Measurements from ENCODE around the gene ATP5ME. TPM values are rescaled to one million over a fixed set of nuclear protein-coding genes. Genes with fewer than 3 reads are reported as not detected.

ATP5ME gene
- total RNA-seq, 1 donor from 2014 or later, result 255 TPM

DNA sequence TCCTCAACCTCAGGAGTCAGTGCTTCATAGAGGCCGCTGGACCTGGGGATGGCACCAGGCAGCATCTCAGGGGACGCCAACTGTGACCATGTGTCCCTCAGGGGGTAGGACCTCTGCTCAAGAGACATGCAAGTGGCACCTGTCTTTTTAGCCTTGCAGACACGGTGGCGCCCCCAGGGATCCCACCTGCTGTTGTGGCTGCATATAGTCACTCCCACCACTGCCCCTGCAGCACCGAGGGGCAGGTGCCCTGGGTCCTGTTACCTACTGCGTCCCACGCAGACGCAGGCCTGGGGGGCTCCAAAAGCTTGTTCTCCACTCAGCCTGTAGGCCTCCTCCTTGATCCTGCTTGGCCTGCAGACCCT, 2.8 kb upstream of the ATP5ME start:
- Histone ChIP-seq H4K20me1 (ENCODE audit: insufficient read depth, low read length) (peaks cover 6% of the 10 kb centered on the region), H3K79me2 (ENCODE audit: insufficient read depth, low read length) (peaks cover 31% of the 10 kb centered on the region), H3K4me3 (ENCODE audit: insufficient read depth, low read depth, low read length) (no peak overlapping the region), H3K27ac (ENCODE audit: low read depth, low read length) (no peak overlapping the region), H3K9ac (ENCODE audit: low read length) (no peak overlapping the region), H3K4me1 (ENCODE audit: insufficient read depth, low read length) (peaks cover 20% of the 10 kb centered on the region), H3K36me3 (ENCODE audit: insufficient read depth, low read length) (peaks cover 5% of the 10 kb centered on the region), H2AFZ (ENCODE audit: low read depth, low read length) (no peak overlapping the region), H3K4me2 (ENCODE audit: low read length) (no peak overlapping the region), H3K9me3 (ENCODE audit: insufficient read depth, low read depth, low read length) (no peaks in the 10 kb centered on the region), H3K27me3 (ENCODE audit: insufficient read depth, low read length) (no peaks in the 10 kb centered on the region)
- no peaks in the 10 kb centered on the region for H3K9me3 Mint-ChIP-seq (ENCODE audit: unreplicated experiment)
- TF ChIP-seq CTCF (IDR thresholded peaks at IDR 0.05; ENCODE audit: insufficient read depth, low read depth, low read length) (no peak), EZH2 (IDR thresholded peaks at IDR 0.05; ENCODE audit: insufficient read depth, low read length) (no peak)
- DNase-seq (ENCODE audit: low read depth), result no peak
- H3K27me3 Mint-ChIP-seq (ENCODE audit: low read depth, unreplicated experiment), result no peaks in the 10 kb centered on the region
- H3K36me3 Mint-ChIP-seq (ENCODE audit: low read depth, unreplicated experiment), result peaks cover 6% of the 10 kb centered on the region
- peak overlapping the region; percentile 40 for H3K4me3 Mint-ChIP-seq (ENCODE audit: unreplicated experiment)
- H3K27ac Mint-ChIP-seq (ENCODE audit: unreplicated experiment), result no peak overlapping the region
- no peak for FAIRE-seq
- peaks cover 12% of the 10 kb centered on the region for H3K4me1 Mint-ChIP-seq (ENCODE audit: low read depth, unreplicated experiment)

- FAIRE-seq (no peak), DNase-seq (ENCODE audit: low read depth) (no peak)
- Histone ChIP-seq H3K4me3 (ENCODE audit: insufficient read depth, low read depth, low read length) (no peak overlapping the region), H4K20me1 (ENCODE audit: insufficient read depth, low read length) (peaks cover 6% of the 10 kb centered on the region), H3K4me2 (ENCODE audit: low read length) (no peak overlapping the region), H3K36me3 (ENCODE audit: insufficient read depth, low read length) (peaks cover 11% of the 10 kb centered on the region), H3K79me2 (ENCODE audit: insufficient read depth, low read length) (peaks cover 31% of the 10 kb centered on the region), H2AFZ (ENCODE audit: low read depth, low read length) (no peak overlapping the region), H3K27me3 (ENCODE audit: insufficient read depth, low read length) (no peaks in the 10 kb centered on the region), H3K9me3 (ENCODE audit: insufficient read depth, low read depth, low read length) (no peaks in the 10 kb centered on the region), H3K27ac (ENCODE audit: low read depth, low read length) (no peak overlapping the region), H3K9ac (ENCODE audit: low read length) (no peak overlapping the region), H3K4me1 (ENCODE audit: insufficient read depth, low read length) (peaks cover 19% of the 10 kb centered on the region)
- Mint-ChIP-seq H3K4me1 (ENCODE audit: low read depth, unreplicated experiment) (peaks cover 12% of the 10 kb centered on the region), H3K36me3 (ENCODE audit: low read depth, unreplicated experiment) (peaks cover 6% of the 10 kb centered on the region), H3K27ac (ENCODE audit: unreplicated experiment) (no peak overlapping the region), H3K9me3 (ENCODE audit: unreplicated experiment) (no peaks in the 10 kb centered on the region), H3K27me3 (ENCODE audit: low read depth, unreplicated experiment) (no peaks in the 10 kb centered on the region), H3K4me3 (ENCODE audit: unreplicated experiment) (peak overlapping the region; percentile 34)
- TF ChIP-seq CTCF (IDR thresholded peaks at IDR 0.05; ENCODE audit: insufficient read depth, low read depth, low read length), result no peak
- no peak for TF ChIP-seq EZH2 (IDR thresholded peaks at IDR 0.05; ENCODE audit: insufficient read depth, low read length)
These were observed 2.1 kb upstream of the ATP5ME start for GRCh38 chr4:675980-676870.

All from astrocyte (in vitro differentiated cells and primary cell).